GM12801 (cell line): ENCODE data around the gene HSD17B3.

Experiments
- TF ChIP-seq, protein P1 (sequence below): IDR thresholded peaks from one replicate; pipeline ENCODE4 v1.5.1; 2011; ENCODE audit warnings: control low read depth; ENCODE audit not compliant: insufficient read length; ENCODE audit errors: extremely low read depth

HSD17B3 gene

DNA sequence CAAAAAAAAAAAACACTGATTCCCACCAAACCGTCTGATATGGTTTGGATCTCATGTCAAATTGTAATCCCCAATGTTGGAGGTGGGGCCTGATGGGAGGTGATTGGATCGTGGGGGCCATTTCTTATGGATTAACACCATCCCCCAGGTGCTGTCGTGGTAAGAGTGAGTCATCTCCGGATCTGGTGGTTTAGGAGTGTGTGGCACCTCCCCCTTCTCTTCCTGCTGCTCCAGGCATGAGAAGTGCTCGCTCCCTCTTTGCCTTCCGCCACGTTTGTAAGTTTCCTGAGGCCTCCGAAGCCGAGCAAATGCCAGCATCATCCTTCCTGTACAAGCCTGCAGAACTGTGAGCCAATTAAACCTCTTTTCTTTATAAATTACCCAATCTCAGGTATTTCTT, 45.2 kb downstream of the HSD17B3 start:
- TF ChIP-seq, protein P1, sequence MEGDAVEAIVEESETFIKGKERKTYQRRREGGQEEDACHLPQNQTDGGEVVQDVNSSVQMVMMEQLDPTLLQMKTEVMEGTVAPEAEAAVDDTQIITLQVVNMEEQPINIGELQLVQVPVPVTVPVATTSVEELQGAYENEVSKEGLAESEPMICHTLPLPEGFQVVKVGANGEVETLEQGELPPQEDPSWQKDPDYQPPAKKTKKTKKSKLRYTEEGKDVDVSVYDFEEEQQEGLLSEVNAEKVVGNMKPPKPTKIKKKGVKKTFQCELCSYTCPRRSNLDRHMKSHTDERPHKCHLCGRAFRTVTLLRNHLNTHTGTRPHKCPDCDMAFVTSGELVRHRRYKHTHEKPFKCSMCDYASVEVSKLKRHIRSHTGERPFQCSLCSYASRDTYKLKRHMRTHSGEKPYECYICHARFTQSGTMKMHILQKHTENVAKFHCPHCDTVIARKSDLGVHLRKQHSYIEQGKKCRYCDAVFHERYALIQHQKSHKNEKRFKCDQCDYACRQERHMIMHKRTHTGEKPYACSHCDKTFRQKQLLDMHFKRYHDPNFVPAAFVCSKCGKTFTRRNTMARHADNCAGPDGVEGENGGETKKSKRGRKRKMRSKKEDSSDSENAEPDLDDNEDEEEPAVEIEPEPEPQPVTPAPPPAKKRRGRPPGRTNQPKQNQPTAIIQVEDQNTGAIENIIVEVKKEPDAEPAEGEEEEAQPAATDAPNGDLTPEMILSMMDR = no peak

DNA sequence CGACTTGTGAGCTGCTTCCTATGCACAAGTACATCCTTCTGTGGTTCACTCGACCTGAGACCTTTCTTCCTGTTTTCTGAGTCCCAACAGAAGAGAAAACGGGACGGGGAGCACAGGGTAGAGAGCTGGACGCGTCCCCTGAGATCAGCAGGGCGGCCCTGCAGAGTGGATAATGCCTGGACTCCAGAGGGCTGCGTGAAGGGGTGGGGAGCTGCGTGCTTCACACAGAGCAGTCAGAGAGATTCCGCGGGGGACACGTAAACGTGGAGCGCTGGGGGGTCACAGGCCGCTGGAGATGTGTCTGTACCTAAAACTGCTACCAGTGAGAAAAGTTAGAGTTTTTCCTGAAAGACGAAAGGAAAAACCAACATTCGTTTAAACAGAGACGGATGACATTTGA, 46.3 kb downstream of the HSD17B3 start:
- TF ChIP-seq, protein P1 = no peak

GRCh38 chr9:96253059-96253696, 48.8 kb downstream of the HSD17B3 start:
- TF ChIP-seq, protein P1 = no peak

DNA sequence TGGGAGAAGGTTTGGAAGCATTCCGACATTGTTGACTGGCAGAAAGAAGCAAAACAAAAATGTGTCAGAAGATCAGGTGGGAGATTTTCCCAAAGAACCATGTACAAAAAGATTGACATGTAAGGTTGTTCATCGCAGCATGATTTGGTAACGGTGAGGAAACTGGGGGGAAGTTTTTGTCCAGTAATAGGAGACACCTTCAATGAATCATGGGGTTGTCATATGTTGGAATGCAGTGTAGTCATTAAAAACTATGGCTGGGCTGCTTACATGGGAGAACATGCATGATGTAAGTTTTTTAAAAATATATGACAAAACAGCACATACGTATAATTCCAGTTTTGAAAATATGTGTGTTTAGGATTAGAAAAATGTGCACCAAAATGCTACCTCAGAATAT, 50.5 kb downstream of the HSD17B3 start:
- TF ChIP-seq, protein P1 = no peak

- TF ChIP-seq, protein P1 = no peak
These were observed 52.2 kb downstream of the HSD17B3 start for GRCh38 chr9:96249746-96250145.

GRCh38 chr9:96246267-96246671, 55.7 kb downstream of the HSD17B3 start:
- TF ChIP-seq, protein P1 = no peak

DNA sequence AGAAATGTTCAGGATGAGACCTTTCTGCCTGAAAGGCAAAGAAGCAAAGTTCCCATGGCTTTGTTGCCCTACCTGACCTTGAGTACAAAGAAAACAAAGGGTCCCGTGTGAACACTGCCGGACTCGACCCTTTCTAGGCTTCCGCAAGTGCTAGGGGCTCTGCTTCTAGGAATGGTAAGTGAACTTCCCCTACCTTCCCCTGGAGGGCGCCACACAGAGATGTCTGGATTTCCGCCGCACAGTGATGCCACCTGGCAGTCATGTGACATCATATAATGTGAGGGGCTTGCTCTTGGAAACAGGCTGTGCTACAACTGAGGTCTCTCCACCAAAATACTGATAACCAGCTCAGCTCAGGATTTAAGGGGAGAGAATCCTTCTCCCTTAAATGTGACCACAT, 56.6 kb downstream of the HSD17B3 start:
- TF ChIP-seq, protein P1 = no peak
